Neural progenitor cell (in vitro differentiated cells): ENCODE results near the gene PON1.

Source experiments
- CTCF ChIP-seq: fragments of 200-600 bp; sonication (generic); IDR thresholded peaks from 2 replicates; pipeline ENCODE4 v1.5.1; 2017; ENCODE audit warnings: antibody characterized with exemption, mild to moderate bottlenecking
- EZH2 ChIP-seq: fragments of 200-600 bp; sonication (generic); IDR thresholded peaks from 2 replicates; pipeline ENCODE4 v1.6.1; 2017; ENCODE audit warnings: antibody characterized with exemption, mild to moderate bottlenecking, moderate library complexity
- EZH2phosphoT487 ChIP-seq: fragments of 200-600 bp; sonication (generic); IDR thresholded peaks from 2 replicates; pipeline ENCODE4 v1.6.1; 2017; ENCODE audit warnings: antibody characterized with exemption

GRCh38 chr7:95261895-95262415 lies 62.4 kb downstream of the PON1 start:
- TF ChIP-seq CTCF (no peak), EZH2 (no peak), EZH2phosphoT487 (no peak)
